Measurements from ENCODE around the gene OTUB1. TPM values are rescaled to one million over a fixed set of nuclear protein-coding genes. Genes with fewer than 3 reads are reported as not detected.

The OTUB1 gene
- total RNA-seq, 3 donors from 2014 or later (not counting 1 experiment from before 2014, with no cell fraction given) = 73.6 to 88.9 (median 82.4) TPM

DNA sequence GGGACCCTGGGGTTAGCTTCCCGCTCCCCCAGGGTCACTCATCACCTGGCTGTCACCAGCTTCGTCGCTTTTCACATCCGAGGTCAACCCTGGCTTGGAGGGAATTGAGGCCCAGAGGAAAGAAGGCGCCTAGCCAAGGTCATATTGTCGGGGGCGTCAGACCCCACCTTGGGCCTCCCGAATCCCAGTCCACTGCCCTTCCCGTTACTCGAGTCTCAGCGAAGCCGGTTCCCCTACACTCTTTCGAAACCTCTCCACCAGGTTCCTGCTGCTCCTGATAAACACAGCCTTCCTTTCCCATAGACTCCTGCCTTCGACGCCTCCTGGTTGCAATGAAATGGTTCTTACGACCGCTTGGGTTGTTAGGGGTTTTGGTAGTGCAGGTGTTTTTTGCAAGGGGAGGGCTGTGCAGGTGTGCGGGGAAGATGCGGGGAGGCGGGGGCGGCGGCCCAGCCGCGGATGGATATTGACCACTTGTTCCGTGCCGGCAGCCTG lies 46.8 kb upstream of the OTUB1 start:
- peak overlapping the region; percentile 66 for H3K4me3 ChIP-seq (ENCODE audit: low read length)
- Mint-ChIP-seq H3K27ac (peak overlapping the region; percentile 83 to 91), H3K4me3 (peak overlapping the region; percentile 89), H3K27me3 (ENCODE audit: low read depth in 2 of 2) (no peaks in the 10 kb centered on the region), H3K4me1 (peaks cover 30 to 31% of the 10 kb centered on the region in 2 donors), H3K36me3 (no peaks in the 10 kb centered on the region), H3K9me3 (no peaks in the 10 kb centered on the region)
- H3K9me3 ChIP-seq (ENCODE audit: control insufficient read depth, insufficient read depth, low read length) = no peaks in the 10 kb centered on the region
- DNase-seq = no peak
- no peak for TF ChIP-seq CTCF (IDR thresholded peaks at IDR 0.05)
- H3K4me1 ChIP-seq (ENCODE audit: control insufficient read depth, insufficient read depth, low read length) = peaks cover 19% of the 10 kb centered on the region
- intact Hi-C loops (cut with micrococcal nuclease) = loop anchor here (2.0 to 5.0 kb wide), 3 partner anchors 51 to 101 kb away; partner anchors contain the start of gene MARK2
- WGBS (ENCODE audit: insufficient coverage) = 5% methylated on average over 26 of the region's 26 CpGs
- no peaks in the 10 kb centered on the region for H3K36me3 ChIP-seq (ENCODE audit: control insufficient read depth, insufficient read depth, low read length)
- H3K27ac ChIP-seq (ENCODE audit: low read length) = peak overlapping the region; percentile 65
- no peak for ATAC-seq
- H3K27me3 ChIP-seq (ENCODE audit: control insufficient read depth, insufficient read depth, low read length) = no peaks in the 10 kb centered on the region

DNA sequence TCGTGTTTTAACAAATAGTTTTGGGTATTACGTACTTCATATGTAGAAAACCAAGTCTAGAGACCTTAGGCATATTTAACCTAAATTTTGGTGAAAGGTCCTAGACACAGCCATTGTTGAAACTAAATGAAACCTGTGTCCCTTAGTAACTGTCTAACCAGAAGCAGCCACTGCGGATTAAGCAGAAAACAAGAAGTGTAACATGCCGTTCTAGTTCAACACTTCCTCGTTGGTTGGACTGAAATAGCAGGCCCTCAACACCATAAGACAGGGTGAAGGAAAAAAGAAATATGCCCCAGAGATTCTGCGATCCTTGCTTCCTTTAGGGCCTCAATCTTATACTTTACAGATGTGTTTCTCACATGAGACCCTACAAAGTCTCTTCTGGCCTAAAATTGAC lies 45.5 kb upstream of the OTUB1 start:
- intact Hi-C loops (cut with micrococcal nuclease) = no loop called here
- Mint-ChIP-seq H3K27me3 (ENCODE audit: low read depth in 2 of 2) (no peaks in the 10 kb centered on the region), H3K36me3 (no peaks in the 10 kb centered on the region), H3K9me3 (no peaks in the 10 kb centered on the region), H3K27ac (peak overlapping the region; percentile 71 to 83), H3K4me1 (peaks cover 30 to 31% of the 10 kb centered on the region in 2 donors), H3K4me3 (peak overlapping the region; percentile 89)
- DNase-seq (no peak), ATAC-seq (no peak)
- Histone ChIP-seq H3K27ac (ENCODE audit: low read length) (peak overlapping the region; percentile 31), H3K4me3 (ENCODE audit: low read length) (no peak overlapping the region), H3K4me1 (ENCODE audit: control insufficient read depth, insufficient read depth, low read length) (peaks cover 22% of the 10 kb centered on the region), H3K9me3 (ENCODE audit: control insufficient read depth, insufficient read depth, low read length) (no peaks in the 10 kb centered on the region), H3K27me3 (ENCODE audit: control insufficient read depth, insufficient read depth, low read length) (no peaks in the 10 kb centered on the region), H3K36me3 (ENCODE audit: control insufficient read depth, insufficient read depth, low read length) (no peaks in the 10 kb centered on the region)
- no peak for TF ChIP-seq CTCF (IDR thresholded peaks at IDR 0.05)
- 51% methylated on average over 6 of the region's 6 CpGs for WGBS (ENCODE audit: insufficient coverage)

DNA sequence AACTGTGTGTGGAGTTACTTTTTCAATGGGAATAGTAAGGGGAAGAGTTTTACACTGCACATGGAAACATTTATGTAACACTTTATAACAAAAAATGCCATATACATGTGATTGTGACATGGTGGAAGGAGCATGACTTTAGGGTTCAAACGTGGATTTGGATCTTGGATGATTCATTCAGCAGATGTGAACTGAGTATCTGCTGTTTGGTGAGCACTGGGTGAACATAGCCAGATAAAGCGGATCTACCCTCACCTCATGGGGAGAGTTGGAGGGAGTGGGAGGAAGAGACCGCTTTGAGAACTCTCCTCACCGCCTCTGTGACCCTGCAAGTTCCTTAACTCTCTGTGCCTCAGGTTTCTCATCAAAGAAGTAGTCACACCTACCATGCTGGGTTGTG lies 44.3 kb upstream of the OTUB1 start:
- H3K9me3 Mint-ChIP-seq = no peaks in the 10 kb centered on the region
- no peaks in the 10 kb centered on the region for H3K36me3 Mint-ChIP-seq
- ATAC-seq = no peak
- Histone ChIP-seq H3K4me3 (ENCODE audit: low read length) (no peak overlapping the region), H3K9me3 (ENCODE audit: control insufficient read depth, insufficient read depth, low read length) (no peaks in the 10 kb centered on the region), H3K27me3 (ENCODE audit: control insufficient read depth, insufficient read depth, low read length) (no peaks in the 10 kb centered on the region), H3K36me3 (ENCODE audit: control insufficient read depth, insufficient read depth, low read length) (peaks cover 10% of the 10 kb centered on the region), H3K4me1 (ENCODE audit: control insufficient read depth, insufficient read depth, low read length) (peaks cover 27% of the 10 kb centered on the region), H3K27ac (ENCODE audit: low read length) (no peak overlapping the region)
- H3K4me1 Mint-ChIP-seq = peaks cover 30 to 31% of the 10 kb centered on the region in 2 donors
- H3K27ac Mint-ChIP-seq = peak overlapping the region in 1 of 2 donors; percentile 71
- 86% methylated on average over 2 of the region's 4 CpGs for WGBS (ENCODE audit: insufficient coverage)
- no peak for DNase-seq
- no peak overlapping the region for H3K4me3 Mint-ChIP-seq
- H3K27me3 Mint-ChIP-seq (ENCODE audit: low read depth in 2 of 2) = no peaks in the 10 kb centered on the region
- no peak for TF ChIP-seq CTCF (IDR thresholded peaks at IDR 0.05)
- intact Hi-C loops (cut with micrococcal nuclease) = no loop called here

- no peak overlapping the region for H3K4me3 ChIP-seq (ENCODE audit: low read length)
- H3K27me3 ChIP-seq (ENCODE audit: control insufficient read depth, insufficient read depth, low read length) = no peaks in the 10 kb centered on the region
- ATAC-seq (no peak), DNase-seq (no peak)
- no peaks in the 10 kb centered on the region for H3K9me3 Mint-ChIP-seq
- no peaks in the 10 kb centered on the region for H3K27me3 Mint-ChIP-seq (ENCODE audit: low read depth in 2 of 2)
- peaks cover 26 to 28% of the 10 kb centered on the region in 2 donors for H3K4me1 Mint-ChIP-seq
- no peak for TF ChIP-seq CTCF (IDR thresholded peaks at IDR 0.05)
- no peak overlapping the region for H3K27ac Mint-ChIP-seq
- H3K4me1 ChIP-seq (ENCODE audit: control insufficient read depth, insufficient read depth, low read length) = peaks cover 25% of the 10 kb centered on the region
- H3K27ac ChIP-seq (ENCODE audit: low read length) = no peak overlapping the region
- 97% methylated on average over 3 of the region's 3 CpGs for WGBS (ENCODE audit: insufficient coverage)
- intact Hi-C loops (cut with micrococcal nuclease) = no loop called here
- H3K9me3 ChIP-seq (ENCODE audit: control insufficient read depth, insufficient read depth, low read length) = no peaks in the 10 kb centered on the region
- H3K36me3 Mint-ChIP-seq = no peaks in the 10 kb centered on the region
- H3K36me3 ChIP-seq (ENCODE audit: control insufficient read depth, insufficient read depth, low read length) = peaks cover 10% of the 10 kb centered on the region
- no peak overlapping the region for H3K4me3 Mint-ChIP-seq
Measured at GRCh38 chr11:63942803-63943202, 43.4 kb upstream of the OTUB1 start.

All from natural killer cell (primary cell).